Left ventricle myocardium inferior (tissue), 1 donor: ENCODE results near the gene PROK1. TPM values are rescaled to one million over a fixed set of nuclear protein-coding genes. Genes with fewer than 3 reads are reported as not detected.

Source experiments
- DNase-seq: peaks from one replicate; pipeline ENCODE4 v3.0.0-alpha.2; 2020
- H3K27ac ChIP-seq: fragments of 200-600 bp; replicated peaks from 2 replicates; pipeline ENCODE4 v1.8.0; 2021
- H3K27me3 ChIP-seq: fragments of 200-600 bp; 2 replicates; pipeline ENCODE4 v1.8.0; 2021; ENCODE audit warnings: low read depth
- H3K36me3 ChIP-seq: fragments of 200-600 bp; 2 replicates; pipeline ENCODE4 v1.8.0; 2021
- H3K4me1 ChIP-seq: fragments of 200-600 bp; 2 replicates; pipeline ENCODE4 v1.8.0; 2021
- H3K4me3 ChIP-seq: fragments of 200-600 bp; 2 replicates; pipeline ENCODE4 v1.8.0; 2021; ENCODE audit warnings: mild to moderate bottlenecking, moderate library complexity
- H3K9me3 ChIP-seq: fragments of 200-600 bp; replicated peaks from 2 replicates; pipeline ENCODE4 v1.8.0; 2021
- CTCF ChIP-seq: fragments of 200-600 bp; IDR thresholded peaks from 2 replicates; pipeline ENCODE4 v1.8.0; 2021; ENCODE audit warnings: antibody characterized with exemption, mild to moderate bottlenecking, borderline replicate concordance
- intact Hi-C: fragments of 100-400 bp; cut with micrococcal nuclease; formaldehyde crosslinking; loops from one replicate; pipeline ENCODE4 v1.11.0; 2022
- total RNA-seq: library from RNA; stranded (reverse); fragmentation: NEBNext Ultra II Directional; extraction: Animal tissue kit (Norgen Biotek cat#: 25700); gene quantifications from one replicate; pipeline ENCODE4 v1.2.1, GENCODE V29; 2021
- donor health status: DM: no; HTN: yes; CAD: no; lungs with severe emphysema.

PROK1 gene
- total RNA-seq, 1 donor from 2014 or later, result not detected

GRCh38 chr1:110482662-110483307 is 31.8 kb downstream of the PROK1 start:
- H3K4me3 ChIP-seq, result no peak overlapping the region
- no peaks in the 10 kb centered on the region for H3K36me3 ChIP-seq
- intact Hi-C loops, result no loop called here
- TF ChIP-seq CTCF, result no peak
- no peaks in the 10 kb centered on the region for H3K27me3 ChIP-seq
- H3K4me1 ChIP-seq, result peaks cover 48% of the 10 kb centered on the region
- H3K27ac ChIP-seq, result no peak overlapping the region
- DNase-seq, result no peak
- no peaks in the 10 kb centered on the region for H3K9me3 ChIP-seq

- Histone ChIP-seq H3K36me3 (no peaks in the 10 kb centered on the region), H3K4me1 (peaks cover 47% of the 10 kb centered on the region), H3K9me3 (no peaks in the 10 kb centered on the region), H3K4me3 (no peak overlapping the region), H3K27me3 (no peaks in the 10 kb centered on the region), H3K27ac (no peak overlapping the region)
- intact Hi-C loops, result no loop called here
- no peak for DNase-seq
- no peak for TF ChIP-seq CTCF
Measured at GRCh38 chr1:110483308-110483685, 32.3 kb downstream of the PROK1 start.

GRCh38 chr1:110484801-110485200 is 33.9 kb downstream of the PROK1 start:
- DNase-seq, result no peak
- TF ChIP-seq CTCF, result no peak
- Histone ChIP-seq H3K9me3 (no peaks in the 10 kb centered on the region), H3K36me3 (no peaks in the 10 kb centered on the region), H3K4me1 (peaks cover 46% of the 10 kb centered on the region), H3K27me3 (no peaks in the 10 kb centered on the region), H3K4me3 (no peak overlapping the region), H3K27ac (no peak overlapping the region)
- intact Hi-C loops, result no loop called here

GRCh38 chr1:110485725-110486124 is 34.8 kb downstream of the PROK1 start:
- intact Hi-C loops, result no loop called here
- Histone ChIP-seq H3K27ac (no peak overlapping the region), H3K36me3 (no peaks in the 10 kb centered on the region), H3K4me3 (no peak overlapping the region), H3K4me1 (peaks cover 38% of the 10 kb centered on the region), H3K9me3 (no peaks in the 10 kb centered on the region), H3K27me3 (no peaks in the 10 kb centered on the region)
- TF ChIP-seq CTCF, result no peak
- peak; percentile 36 for DNase-seq

GRCh38 chr1:110487726-110488125 is 36.8 kb downstream of the PROK1 start:
- no peaks in the 10 kb centered on the region for H3K36me3 ChIP-seq
- H3K9me3 ChIP-seq, result no peaks in the 10 kb centered on the region
- no peak for DNase-seq
- TF ChIP-seq CTCF, result no peak
- H3K27me3 ChIP-seq, result no peaks in the 10 kb centered on the region
- intact Hi-C loops, result no loop called here
- peaks cover 24% of the 10 kb centered on the region for H3K4me1 ChIP-seq
- no peak overlapping the region for H3K27ac ChIP-seq
- H3K4me3 ChIP-seq, result no peak overlapping the region

- H3K4me1 ChIP-seq, result peaks cover 22% of the 10 kb centered on the region
- no peak overlapping the region for H3K27ac ChIP-seq
- DNase-seq, result no peak
- no peaks in the 10 kb centered on the region for H3K36me3 ChIP-seq
- TF ChIP-seq CTCF, result no peak
- no peak overlapping the region for H3K4me3 ChIP-seq
- no peaks in the 10 kb centered on the region for H3K9me3 ChIP-seq
- intact Hi-C loops, result no loop called here
- no peaks in the 10 kb centered on the region for H3K27me3 ChIP-seq
Measured at GRCh38 chr1:110488161-110488560, 37.2 kb downstream of the PROK1 start.
